BJ (cell line): ENCODE results near the gene CTNNB1. TPM values are rescaled to one million over a fixed set of nuclear protein-coding genes. Genes with fewer than 3 reads are reported as not detected.
"Not testable (repeated sequence)": the region's sequence is repeated elsewhere in the genome, so short reads cannot be mapped to it uniquely, and the experiment has no call there.

Source experiments
- CTCF ChIA-PET: fragments of 350-600 bp; formaldehyde crosslinking; extraction: SDS; loops from one replicate; lab custom pipeline; 2021; ENCODE audit warnings: antibody characterized with exemption, inconsistent platforms; lab: Yijun Ruan, JAX
- POLR2A ChIA-PET: fragments of 300-600 bp; sonication (Branson Sonifier 250); formaldehyde crosslinking; extraction: SDS; loops from one replicate; lab custom pipeline; 2021; ENCODE audit warnings: antibody characterized with exemption; lab: Charles Lee
- DNase-seq: peaks from one replicate; pipeline ENCODE4 v3.0.0-alpha.2; 2011; ENCODE audit warnings: low read depth
- H3K27me3 ChIP-seq: 2 replicates; pipeline ENCODE4 v1.6.0; 2011; ENCODE audit warnings: low read length; ENCODE audit not compliant: control insufficient read depth, insufficient read depth
- H3K36me3 ChIP-seq: 2 replicates; pipeline ENCODE4 v1.5.1; 2011; ENCODE audit warnings: low read length; ENCODE audit not compliant: control insufficient read depth, insufficient read depth
- H3K4me3 ChIP-seq: 2 replicates; pipeline ENCODE4 v1.5.1; 2011; ENCODE audit warnings: low read depth, mild to moderate bottlenecking, control low read depth, low read length
- CTCF ChIP-seq: IDR thresholded peaks from 2 replicates; pipeline ENCODE4 v1.5.1; 2011; ENCODE audit warnings: low read depth, mild to moderate bottlenecking, control low read depth, inconsistent platforms, low read length, moderate library complexity; ENCODE audit not compliant: insufficient read depth
- polyA plus RNA-seq: library from polyadenylated mRNA; depleted of rRNA; stranded (reverse); fragments of >200 nt; gene quantifications from 2 replicates; pipeline ENCODE4 v1.2.3, GENCODE V29; 2011
- small RNA-seq: library from RNA; depleted of rRNA; stranded (forward); fragments of <200 nt; gene quantifications from one replicate; pipeline ENCODE3, GENCODE V24; 2012; ENCODE audit warnings: low replicate concordance, low read depth; ENCODE audit not compliant: insufficient read length

Gene CTNNB1
- polyA plus RNA-seq, 1 experiment = 496 TPM

DNA sequence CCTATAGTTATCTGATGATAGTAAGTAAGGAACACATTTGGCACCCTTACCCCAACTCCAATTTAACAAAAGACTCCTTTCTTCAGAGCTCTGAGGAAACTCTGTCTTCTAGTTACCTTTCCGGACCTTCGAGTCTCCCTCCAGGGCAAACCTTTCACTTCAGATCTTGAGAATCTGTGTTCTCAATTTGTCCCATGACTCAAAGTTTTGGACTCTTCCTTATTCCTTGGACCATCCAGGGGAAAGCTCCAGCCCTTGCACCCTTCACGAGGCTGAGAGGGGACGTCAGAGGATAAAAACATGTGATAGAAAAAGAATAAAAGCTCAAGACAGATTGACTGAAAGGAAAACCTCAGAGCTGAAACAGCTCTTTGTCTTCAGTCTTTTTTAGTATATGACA is 76.9 kb downstream of the CTNNB1 start:
- no peak for DNase-seq
- Histone ChIP-seq H3K4me3 (no peak overlapping the region), H3K27me3 (no peaks in the 10 kb centered on the region), H3K36me3 (no peaks in the 10 kb centered on the region)
- no peak for TF ChIP-seq CTCF
- ChIA-PET CTCF (no interaction called here), POLR2A (no interaction called here)

DNA sequence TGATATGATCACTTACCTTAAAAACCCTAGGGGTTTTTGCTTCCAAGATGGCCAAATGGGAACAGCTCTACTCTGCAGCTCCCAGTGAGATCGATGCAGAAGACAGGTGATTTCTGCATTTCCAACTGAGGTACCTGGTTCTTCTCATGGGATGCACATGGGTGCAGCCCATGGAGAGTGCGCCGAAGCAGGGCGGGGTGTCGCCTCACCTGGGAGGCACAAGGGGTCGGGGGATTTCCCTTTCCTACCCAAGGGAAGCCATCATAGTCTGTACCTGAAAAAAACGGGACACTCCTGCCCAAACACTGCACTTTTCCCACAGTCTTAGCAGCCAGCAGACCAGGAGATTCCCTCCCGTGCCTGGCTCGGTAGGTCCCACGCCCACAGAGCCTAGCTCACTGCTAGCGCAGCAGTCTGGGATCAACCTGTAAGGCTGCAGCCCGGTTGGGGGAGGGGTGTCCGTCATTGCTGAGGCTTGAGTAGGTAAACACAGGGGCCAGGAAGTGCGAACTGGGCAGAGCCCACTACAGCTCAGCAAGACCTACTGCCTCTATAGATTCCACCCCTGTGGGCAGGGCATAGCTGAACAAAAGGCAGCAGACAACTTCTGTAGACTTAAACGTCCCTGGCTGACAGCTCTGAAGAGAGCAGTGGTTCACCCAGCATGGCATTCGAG is 78.6 kb downstream of the CTNNB1 start:
- DNase-seq = no peak
- TF ChIP-seq CTCF = no peak
- ChIA-PET POLR2A (no interaction called here), CTCF (no interaction called here)
- Histone ChIP-seq H3K27me3 (no peaks in the 10 kb centered on the region), H3K36me3 (no peaks in the 10 kb centered on the region), H3K4me3 (no peak overlapping the region)

GRCh38 chr3:41284934-41285333 is 85.6 kb downstream of the CTNNB1 start:
- CTCF ChIA-PET, H3K4me3 ChIP-seq, DNase-seq, H3K36me3 ChIP-seq, POLR2A ChIA-PET, H3K27me3 ChIP-seq: not testable (repeated sequence)

DNA sequence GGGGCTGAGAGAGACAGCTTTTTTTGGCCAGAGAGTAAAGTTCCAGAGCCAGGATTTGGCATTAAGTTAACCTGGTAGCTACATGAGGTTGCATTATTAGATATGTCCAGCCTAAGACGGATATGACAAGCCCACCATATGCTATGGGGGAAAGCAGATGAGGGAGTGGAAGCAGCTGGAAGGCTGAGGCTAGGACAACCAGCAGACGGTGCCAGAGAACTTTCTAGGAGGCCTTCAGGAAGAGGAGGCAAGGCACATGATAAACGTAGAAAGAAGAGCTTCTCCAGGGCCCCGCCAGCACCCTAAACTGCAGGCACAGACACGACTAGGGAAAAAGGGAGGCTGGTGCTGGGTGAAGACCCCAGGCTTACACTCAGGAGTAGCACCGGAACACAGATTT is 87.0 kb downstream of the CTNNB1 start:
- no peaks in the 10 kb centered on the region for H3K27me3 ChIP-seq
- CTCF ChIA-PET = no interaction called here
- H3K36me3 ChIP-seq = no peaks in the 10 kb centered on the region
- POLR2A ChIA-PET = no interaction called here
- no peak overlapping the region for H3K4me3 ChIP-seq
- TF ChIP-seq CTCF = no peak
- DNase-seq = no peak

- ChIA-PET POLR2A (no interaction called here), CTCF (interaction anchor here (0.6 kb wide), 1 partner anchor 348 kb away, joined by 4 read pairs; no protein-coding TSS in a partner anchor)
- no peak for TF ChIP-seq CTCF
- DNase-seq = no peak
- H3K36me3 ChIP-seq = no peaks in the 10 kb centered on the region
- H3K4me3 ChIP-seq = no peak overlapping the region
- no peaks in the 10 kb centered on the region for H3K27me3 ChIP-seq
Measured at GRCh38 chr3:41288785-41289184, 89.5 kb downstream of the CTNNB1 start.

Small RNA genes within 50 kb of the gene (small RNA-seq; reads per million reads assigned to genes)
- not detected for gene MRPS31P1
